Fibroblast of lung (primary cell): ENCODE results near the gene AACS. TPM values are rescaled to one million over a fixed set of nuclear protein-coding genes. Genes with fewer than 3 reads are reported as not detected.

ENCODE experiments used
- DNase-seq, 2 donors: peaks; one replicate each; pipeline versions ENCODE4 v3.0.0 to v3.0.0-alpha.2; 2010; ENCODE audit warnings: low read depth in 2 of 2
- H2AFZ ChIP-seq: 2 replicates; pipeline ENCODE4 v1.5.1; 2012; ENCODE audit warnings: low read length, control low read depth, inconsistent platforms
- H3K27ac ChIP-seq: 2 replicates; pipeline ENCODE4 v1.5.1; 2011; ENCODE audit warnings: low read length, control low read depth; ENCODE audit not compliant: insufficient read depth
- H3K27me3 ChIP-seq: 2 replicates; pipeline ENCODE4 v1.5.1; 2011; ENCODE audit warnings: mild to moderate bottlenecking, low read length; ENCODE audit not compliant: control insufficient read depth, insufficient read depth
- H3K36me3 ChIP-seq: 2 replicates; pipeline ENCODE4 v1.5.1; 2011; ENCODE audit warnings: low read length; ENCODE audit not compliant: control insufficient read depth, insufficient read depth
- H3K4me1 ChIP-seq: 2 replicates; pipeline ENCODE4 v1.5.1; 2011; ENCODE audit warnings: low read length; ENCODE audit not compliant: control insufficient read depth, insufficient read depth; ENCODE audit errors: extremely low read depth
- H3K4me2 ChIP-seq: 2 replicates; pipeline ENCODE4 v1.5.1; 2011; ENCODE audit warnings: low read length, control low read depth; ENCODE audit not compliant: insufficient read depth; ENCODE audit errors: extremely low read depth
- H3K4me3 ChIP-seq, 4 experiments: fragments of 200-600 bp in 1 of 4; sonication (generic) in 1 of 4; replicated peaks in 1 of 4; 2 replicates each; pipeline ENCODE4 v1.5.1; 2011 to 2016; ENCODE audit warnings: low read length in 4 of 4, low read depth in 3 of 4, mild to moderate bottlenecking in 3 of 4, control low read depth in 2 of 4, inconsistent platforms in 1 of 4, mixed read lengths in 1 of 4; ENCODE audit not compliant: insufficient read depth in 1 of 4; ENCODE audit errors: control extremely low read depth in 1 of 4
- H3K79me2 ChIP-seq: 2 replicates; pipeline ENCODE4 v1.5.1; 2012; ENCODE audit warnings: mild to moderate bottlenecking, low read length, inconsistent platforms; ENCODE audit not compliant: control insufficient read depth, insufficient read depth
- H3K9ac ChIP-seq: 2 replicates; pipeline ENCODE4 v1.5.1; 2011; ENCODE audit warnings: mild to moderate bottlenecking, low read length, control low read depth; ENCODE audit not compliant: insufficient read depth
- H3K9me3 ChIP-seq: 2 replicates; pipeline ENCODE4 v1.5.1; 2012; ENCODE audit warnings: low read depth, low read length; ENCODE audit not compliant: control insufficient read depth, insufficient read depth
- H4K20me1 ChIP-seq: 2 replicates; pipeline ENCODE4 v1.5.1; 2011; ENCODE audit warnings: low read length; ENCODE audit not compliant: control insufficient read depth, insufficient read depth; ENCODE audit errors: extremely low read depth
- CTCF ChIP-seq, 2 donors: IDR thresholded peaks in 1 of 2; conservative IDR thresholded peaks in 1 of 2; 1 replicate in 1 of 2; 2 replicates in 1 of 2; pipeline ENCODE4 v1.5.1; 2011 to 2012; ENCODE audit warnings: low read length in 2 of 2, control low read depth in 1 of 2, inconsistent platforms in 1 of 2, low read depth in 1 of 2, mild to moderate bottlenecking in 1 of 2
- EZH2 ChIP-seq: IDR thresholded peaks from 2 replicates; pipeline ENCODE4 v1.5.1; 2012; ENCODE audit warnings: low read length, control low read depth, mild to moderate bottlenecking; ENCODE audit errors: missing control alignments
- polyA plus RNA-seq, 2 donors: library from polyadenylated mRNA; depleted of rRNA in 1 of 2; stranded (reverse) in 1 of 2; unstranded in 1 of 2; fragments of >200 nt; gene quantifications; 2 replicates each; pipeline ENCODE4 v1.2.1, GENCODE V29; 2011 to 2012; ENCODE audit warnings: missing spikeins in 1 of 2
- total RNA-seq: library from RNA; depleted of rRNA; stranded (reverse); fragments of >200 nt; gene quantifications from 2 replicates; pipeline ENCODE4 v1.2.1, GENCODE V29; 2014

Gene AACS
- total and polyA plus RNA-seq, 2 donors (not counting 1 experiment from before 2014, with no cell fraction given) = 24.7 to 31.5 TPM

GRCh38 chr12:125143491-125143890 is 78.3 kb downstream of the AACS start:
- H3K27ac ChIP-seq = no peak overlapping the region
- H3K27me3 ChIP-seq = no peaks in the 10 kb centered on the region
- H3K9me3 ChIP-seq = no peaks in the 10 kb centered on the region
- peaks cover 6% of the 10 kb centered on the region for H3K4me1 ChIP-seq
- H2AFZ ChIP-seq = no peak overlapping the region
- DNase-seq = peak; percentile 21 to 24
- H3K79me2 ChIP-seq = no peaks in the 10 kb centered on the region
- no peak overlapping the region for H3K4me3 ChIP-seq
- peaks cover 2% of the 10 kb centered on the region for H3K36me3 ChIP-seq
- H3K9ac ChIP-seq = no peak overlapping the region
- H3K4me2 ChIP-seq = no peak overlapping the region
- TF ChIP-seq CTCF (conservative IDR thresholded peaks at IDR 0.05 in 1 of 2, IDR thresholded peaks at IDR 0.05 in 1 of 2; ENCODE audit: low read depth in 1 of 2, low read length in 2 of 2) = no peak
- TF ChIP-seq EZH2 = no peak
- H4K20me1 ChIP-seq = no peaks in the 10 kb centered on the region

GRCh38 chr12:125145196-125145595 is 80.0 kb downstream of the AACS start:
- Histone ChIP-seq H2AFZ (no peak overlapping the region), H3K36me3 (no peaks in the 10 kb centered on the region), H3K79me2 (no peaks in the 10 kb centered on the region), H3K9ac (no peak overlapping the region), H3K9me3 (no peaks in the 10 kb centered on the region), H3K27ac (no peak overlapping the region), H4K20me1 (no peaks in the 10 kb centered on the region), H3K4me2 (no peak overlapping the region), H3K4me1 (peaks cover 6% of the 10 kb centered on the region), H3K27me3 (no peaks in the 10 kb centered on the region), H3K4me3 (no peak overlapping the region)
- no peak for TF ChIP-seq EZH2
- DNase-seq = no peak

- no peak for DNase-seq
- no peaks in the 10 kb centered on the region for H3K27me3 ChIP-seq
These were observed 83.1 kb downstream of the AACS start for GRCh38 chr12:125148316-125148715.

More at GRCh38 chr12:125148316-125148715, 83.1 kb downstream of the AACS start:
- H3K9me3 ChIP-seq = no peaks in the 10 kb centered on the region
- no peak overlapping the region for H3K27ac ChIP-seq
- no peak overlapping the region for H2AFZ ChIP-seq
- no peak overlapping the region for H3K9ac ChIP-seq
- TF ChIP-seq CTCF (conservative IDR thresholded peaks at IDR 0.05 in 1 of 2, IDR thresholded peaks at IDR 0.05 in 1 of 2; ENCODE audit: low read depth in 1 of 2, low read length in 2 of 2) = no peak
- no peak for TF ChIP-seq EZH2
- no peaks in the 10 kb centered on the region for H4K20me1 ChIP-seq
- no peak overlapping the region for H3K4me3 ChIP-seq
- H3K4me2 ChIP-seq = no peak overlapping the region
- H3K79me2 ChIP-seq = no peaks in the 10 kb centered on the region
- no peaks in the 10 kb centered on the region for H3K4me1 ChIP-seq
- H3K36me3 ChIP-seq = no peaks in the 10 kb centered on the region
